ENCODE results near the gene UPB1. TPM values are rescaled to one million over a fixed set of nuclear protein-coding genes. Genes with fewer than 3 reads are reported as not detected.
A peak's percentile ranks its signal among the peaks of the same experiment; 100 is the strongest.

Gene UPB1
- total RNA-seq, result 1 to 10 TPM in 2 of 4 donors, under 1 TPM in 2; 0.51 to 2.4 (median 1.6) TPM

- Histone ChIP-seq H3K27me3 (peaks cover 19% of the 10 kb centered on the region), H3K9me3 (no peaks in the 10 kb centered on the region), H3K36me3 (no peaks in the 10 kb centered on the region), H3K27ac (no peak within 1 kb of the TSS), H3K4me3 (peak within 1 kb of the TSS; percentile 33), H3K4me1 (peaks cover 12% of the 10 kb centered on the region)
- WGBS, result 41% methylated on average over 22 of the region's 76 CpGs
- TF ChIP-seq POLR2AphosphoS5 (IDR thresholded peaks at IDR 0.05) (peak in 1 of 3 donors; percentile 20), POLR2A (IDR thresholded peaks at IDR 0.05) (no peak)
- DNase-seq (ENCODE audit: low spot score in 2 of 2), result no peak
These were observed at the start of gene UPB1 for GRCh38 chr22:24494528-24495364. TSS of gene UPB1 (plus strand) at chr22:24495332. CDS start at chr22:24495404, 72 bp downstream.

- Histone ChIP-seq H3K4me3 (no peak overlapping the region), H3K27ac (no peak overlapping the region), H3K4me1 (no peaks in the 10 kb centered on the region), H3K27me3 (no peaks in the 10 kb centered on the region), H3K36me3 (no peaks in the 10 kb centered on the region), H3K9me3 (no peaks in the 10 kb centered on the region)
- DNase-seq (ENCODE audit: low spot score in 2 of 2), result peak in 1 of 2 donors; percentile 53
- no peak for TF ChIP-seq POLR2AphosphoS5 (IDR thresholded peaks at IDR 0.05)
- TF ChIP-seq CTCF (IDR thresholded peaks at IDR 0.05), result no peak
- no peak for TF ChIP-seq POLR2A (IDR thresholded peaks at IDR 0.05)
- TF ChIP-seq EP300 (IDR thresholded peaks at IDR 0.05), result no peak
- 63% methylated on average over 11 of the region's 11 CpGs for WGBS
These were observed 49.5 kb upstream of the UPB1 start for GRCh38 chr22:24445481-24446259.

- Histone ChIP-seq H3K27ac (no peak overlapping the region), H3K4me3 (no peak overlapping the region), H3K4me1 (no peaks in the 10 kb centered on the region), H3K27me3 (no peaks in the 10 kb centered on the region), H3K36me3 (no peaks in the 10 kb centered on the region), H3K9me3 (no peaks in the 10 kb centered on the region)
- no peak for DNase-seq (ENCODE audit: low spot score in 2 of 2)
- WGBS, result 58% methylated on average over 3 of the region's 3 CpGs
- no peak for TF ChIP-seq POLR2A (IDR thresholded peaks at IDR 0.05)
- TF ChIP-seq CTCF (IDR thresholded peaks at IDR 0.05), result no peak
- TF ChIP-seq EP300 (IDR thresholded peaks at IDR 0.05), result no peak
- no peak for TF ChIP-seq POLR2AphosphoS5 (IDR thresholded peaks at IDR 0.05)
These were observed 48.9 kb upstream of the UPB1 start for GRCh38 chr22:24446260-24446611.

GRCh38 chr22:24450610-24451009, 44.5 kb upstream of the UPB1 start:
- Histone ChIP-seq H3K4me3 (no peak overlapping the region), H3K27ac (no peak overlapping the region), H3K4me1 (peaks cover 3% of the 10 kb centered on the region), H3K36me3 (no peaks in the 10 kb centered on the region), H3K9me3 (no peaks in the 10 kb centered on the region), H3K27me3 (no peaks in the 10 kb centered on the region)
- peak in 1 of 2 donors; percentile 27 for DNase-seq (ENCODE audit: low spot score in 2 of 2)
- TF ChIP-seq POLR2A (IDR thresholded peaks at IDR 0.05), result no peak
- no peak for TF ChIP-seq POLR2AphosphoS5 (IDR thresholded peaks at IDR 0.05)
- TF ChIP-seq EP300 (IDR thresholded peaks at IDR 0.05), result no peak
- no peak for TF ChIP-seq CTCF (IDR thresholded peaks at IDR 0.05)
- WGBS, result 65% methylated on average over 1 of the region's 1 CpG

GRCh38 chr22:24451162-24451561, 44.0 kb upstream of the UPB1 start:
- H3K9me3 ChIP-seq, result no peaks in the 10 kb centered on the region
- no peak overlapping the region for H3K4me3 ChIP-seq
- H3K36me3 ChIP-seq, result no peaks in the 10 kb centered on the region
- DNase-seq (ENCODE audit: low spot score in 2 of 2), result no peak
- no peaks in the 10 kb centered on the region for H3K27me3 ChIP-seq
- H3K27ac ChIP-seq, result no peak overlapping the region
- TF ChIP-seq EP300 (IDR thresholded peaks at IDR 0.05), result no peak
- H3K4me1 ChIP-seq, result peaks cover 4% of the 10 kb centered on the region

GRCh38 chr22:24453853-24454252, 41.3 kb upstream of the UPB1 start:
- no peak for DNase-seq (ENCODE audit: low spot score in 2 of 2)
- no peak for TF ChIP-seq CTCF (IDR thresholded peaks at IDR 0.05)
- Histone ChIP-seq H3K9me3 (no peaks in the 10 kb centered on the region), H3K4me3 (no peak overlapping the region), H3K36me3 (no peaks in the 10 kb centered on the region), H3K4me1 (peaks cover 4% of the 10 kb centered on the region), H3K27me3 (no peaks in the 10 kb centered on the region), H3K27ac (no peak overlapping the region)
- WGBS, result 89% methylated on average over 1 of the region's 1 CpG

Data from suprapubic skin (tissue), 4 donors.